Measurements from ENCODE around the gene OST4.
A peak's percentile ranks its signal among the peaks of the same experiment; 100 is the strongest.

OST4 gene

GRCh38 chr2:27092696-27093429 lies 21.4 kb upstream of the OST4 start:
- DNase-seq = no peak

GRCh38 chr2:27091746-27092695 lies 20.6 kb upstream of the OST4 start:
- no peak for DNase-seq

GRCh38 chr2:27089111-27089954 lies 17.9 kb upstream of the OST4 start:
- DNase-seq = no peak

GRCh38 chr2:27088634-27089033 lies 17.2 kb upstream of the OST4 start:
- no peak for DNase-seq

- no peak for DNase-seq
Measured at GRCh38 chr2:27087823-27088410, 16.5 kb upstream of the OST4 start.

- DNase-seq = no peak
Measured at GRCh38 chr2:27086724-27087593, 15.5 kb upstream of the OST4 start, which contains the start of gene KHK. KHK (plus strand) TSS chr2:27086772; CDS start chr2:27087260, 488 bp downstream.

- peak; percentile 84 for DNase-seq
Measured at GRCh38 chr2:27086090-27086723, 14.8 kb upstream of the OST4 start.

- no peak for DNase-seq
Measured at GRCh38 chr2:27085673-27086089, 14.2 kb upstream of the OST4 start.

GRCh38 chr2:27085062-27085672 lies 13.7 kb upstream of the OST4 start:
- DNase-seq = no peak

- DNase-seq = no peak
Measured at GRCh38 chr2:27084297-27085061, 13.0 kb upstream of the OST4 start.

- DNase-seq = no peak
Measured at GRCh38 chr2:27083410-27084296, 12.2 kb upstream of the OST4 start.

GRCh38 chr2:27082773-27083409 lies 11.4 kb upstream of the OST4 start:
- no peak for DNase-seq

GRCh38 chr2:27081984-27082772 lies 10.7 kb upstream of the OST4 start:
- no peak for DNase-seq

- DNase-seq = no peak
Measured at GRCh38 chr2:27080603-27080936, 9.1 kb upstream of the OST4 start.

GRCh38 chr2:27080140-27080469 lies 8.7 kb upstream of the OST4 start:
- DNase-seq = no peak

- no peak for DNase-seq
Measured at GRCh38 chr2:27079233-27080139, 8.0 kb upstream of the OST4 start.
